Esophagus muscularis mucosa (tissue), 3 donors: ENCODE data around the gene DNAI2.

ENCODE experiments used
- CTCF ChIP-seq, 3 experiments: fragments of 200-600 bp in 2 of 3; fragments of 450-650 bp in 1 of 3; sonication (generic) in 2 of 3; IDR thresholded peaks; one replicate each; pipeline ENCODE4 v1.5.1; 2017 to 2019; ENCODE audit warnings: antibody characterized with exemption in 3 of 3, mild to moderate bottlenecking in 2 of 3, moderate library complexity in 1 of 3
- POLR2A ChIP-seq: fragments of 450-650 bp; IDR thresholded peaks from one replicate; pipeline ENCODE4 v1.6.1; 2017; ENCODE audit warnings: antibody characterized with exemption, moderate library complexity, mild to moderate bottlenecking, low read depth
- POLR2AphosphoS5 ChIP-seq, 2 donors: sonication (generic); formaldehyde crosslinking; IDR thresholded peaks; one replicate each; pipeline ENCODE4 v1.6.1; 2017; ENCODE audit warnings: antibody characterized with exemption in 2 of 2

- TF ChIP-seq POLR2A (no peak), POLR2AphosphoS5 (IDR thresholded peaks at IDR 0.05) (no peak), CTCF (IDR thresholded peaks at IDR 0.05) (no peak)
These were observed 25.4 kb downstream of the DNAI2 start for GRCh38 chr17:74299226-74300009.
